Measurements from ENCODE around the gene LSM4.

The LSM4 gene

GRCh38 chr19:18330868-18331267 is 8.0 kb upstream of the LSM4 start:
- Histone ChIP-seq H3K4me3 (ENCODE audit: insufficient read depth, low read length, poor library complexity, severe bottlenecking) (no peak overlapping the region), H4K20me1 (ENCODE audit: low read depth, low read length) (no peaks in the 10 kb centered on the region), H2AFZ (ENCODE audit: low read depth, low read length, severe bottlenecking) (no peak overlapping the region), H3K27me3 (ENCODE audit: low read length) (no peaks in the 10 kb centered on the region), H3K79me2 (ENCODE audit: insufficient read depth, low read length) (no peaks in the 10 kb centered on the region), H3K27ac (ENCODE audit: low read depth, low read length) (no peak overlapping the region), H3K9ac (ENCODE audit: low read length) (no peak overlapping the region), H3F3A (ENCODE audit: insufficient read depth) (no peaks in the 10 kb centered on the region), H3K4me2 (ENCODE audit: low read depth, low read length, poor library complexity, severe bottlenecking) (no peak overlapping the region), H3K9me3 (ENCODE audit: insufficient read depth, low read length) (no peaks in the 10 kb centered on the region), H3K9me2 (replicated peaks; ENCODE audit: insufficient read depth, low read length) (no peaks in the 10 kb centered on the region), H3K36me3 (ENCODE audit: low read length) (no peaks in the 10 kb centered on the region)
- TF ChIP-seq EZH2phosphoT487 (conservative IDR thresholded peaks at IDR 0.05; ENCODE audit: low read length) (no peak), CTCF (IDR thresholded peaks at IDR 0.05; ENCODE audit: insufficient read depth, low read length, poor library complexity, severe bottlenecking) (no peak)

- H2AFZ ChIP-seq (ENCODE audit: low read depth, low read length, severe bottlenecking) = peak overlapping the region; percentile 50
- H3K9ac ChIP-seq (ENCODE audit: low read length) = peak overlapping the region; percentile 29
- peaks cover 2% of the 10 kb centered on the region; the same call in 1 of the 2 replicates for H3F3A ChIP-seq (ENCODE audit: insufficient read depth)
- H3K4me2 ChIP-seq (ENCODE audit: low read depth, low read length, poor library complexity, severe bottlenecking) = peak overlapping the region; percentile 53
- no peaks in the 10 kb centered on the region for H3K27me3 ChIP-seq (ENCODE audit: low read length)
- peak overlapping the region; percentile 11 for H3K4me3 ChIP-seq (ENCODE audit: insufficient read depth, low read length, poor library complexity, severe bottlenecking)
- H4K20me1 ChIP-seq (ENCODE audit: low read depth, low read length) = no peaks in the 10 kb centered on the region
- no peaks in the 10 kb centered on the region for H3K9me2 ChIP-seq (replicated peaks; ENCODE audit: insufficient read depth, low read length)
- H3K36me3 ChIP-seq (ENCODE audit: low read length) = no peaks in the 10 kb centered on the region
- no peaks in the 10 kb centered on the region for H3K9me3 ChIP-seq (ENCODE audit: insufficient read depth, low read length)
- TF ChIP-seq EZH2phosphoT487 (conservative IDR thresholded peaks at IDR 0.05; ENCODE audit: low read length) (no peak), CTCF (IDR thresholded peaks at IDR 0.05; ENCODE audit: insufficient read depth, low read length, poor library complexity, severe bottlenecking) (no peak)
- H3K27ac ChIP-seq (ENCODE audit: low read depth, low read length) = no peak overlapping the region
- H3K79me2 ChIP-seq (ENCODE audit: insufficient read depth, low read length) = no peaks in the 10 kb centered on the region
Measured at GRCh38 chr19:18329035-18329376, 6.1 kb upstream of the LSM4 start.

GRCh38 chr19:18328340-18329034 is 5.6 kb upstream of the LSM4 start:
- TF ChIP-seq CTCF (IDR thresholded peaks at IDR 0.05; ENCODE audit: insufficient read depth, low read length, poor library complexity, severe bottlenecking) (peak; percentile 71), EZH2phosphoT487 (conservative IDR thresholded peaks at IDR 0.05; ENCODE audit: low read length) (no peak)
- Histone ChIP-seq H3K9me3 (ENCODE audit: insufficient read depth, low read length) (no peaks in the 10 kb centered on the region), H3K9me2 (replicated peaks; ENCODE audit: insufficient read depth, low read length) (no peaks in the 10 kb centered on the region), H3K4me2 (ENCODE audit: low read depth, low read length, poor library complexity, severe bottlenecking) (peak overlapping the region; percentile 53), H4K20me1 (ENCODE audit: low read depth, low read length) (no peaks in the 10 kb centered on the region), H3K27me3 (ENCODE audit: low read length) (no peaks in the 10 kb centered on the region), H3K36me3 (ENCODE audit: low read length) (no peaks in the 10 kb centered on the region), H3K4me3 (ENCODE audit: insufficient read depth, low read length, poor library complexity, severe bottlenecking) (peak overlapping the region; percentile 11), H3K9ac (ENCODE audit: low read length) (peak overlapping the region; percentile 29), H3K27ac (ENCODE audit: low read depth, low read length) (no peak overlapping the region), H2AFZ (ENCODE audit: low read depth, low read length, severe bottlenecking) (peak overlapping the region; percentile 50), H3F3A (ENCODE audit: insufficient read depth) (peaks cover 7% of the 10 kb centered on the region), H3K79me2 (ENCODE audit: insufficient read depth, low read length) (no peaks in the 10 kb centered on the region)
